Ishikawa (cell line): ENCODE results near the gene TNFSF13.

Experiments
- CREB1 ChIP-seq: IDR thresholded peaks from 2 replicates; pipeline ENCODE4 v1.6.1; 2012; ENCODE audit warnings: low read depth
- EP300 ChIP-seq: IDR thresholded peaks from 2 replicates; pipeline ENCODE4 v1.6.1; 2012; ENCODE audit warnings: borderline replicate concordance
- TCF12 ChIP-seq: IDR thresholded peaks from 2 replicates; pipeline ENCODE4 v1.6.1; 2012; ENCODE audit warnings: low read depth
- USF1 ChIP-seq: IDR thresholded peaks from 2 replicates; pipeline ENCODE4 v1.6.1; 2012

- TF ChIP-seq TCF12 = no peak
- no peak for TF ChIP-seq CREB1
- no peak for TF ChIP-seq EP300
- no peak for TF ChIP-seq USF1
These were observed 3.1 kb upstream of the TNFSF13 start for GRCh38 chr17:7555320-7555948.
